Astrocyte (in vitro differentiated cells and primary cell): ENCODE measurements around the gene PRRG2. TPM values are rescaled to one million over a fixed set of nuclear protein-coding genes. Genes with fewer than 3 reads are reported as not detected.

Experiments
- DNase-seq: peaks from one replicate; pipeline ENCODE4 v3.0.0-alpha.2; 2010; ENCODE audit warnings: low read depth
- FAIRE-seq: peaks from 2 replicates; lab custom pipeline; 2011; peaks lifted over from hg19 to GRCh38; lab: Jason Lieb, UNC
- H2AFZ ChIP-seq: 2 replicates; pipeline ENCODE4 v1.6.0; 2012; ENCODE audit warnings: low read depth, low read length, inconsistent platforms
- H3K27ac ChIP-seq: 2 replicates; pipeline ENCODE4 v1.5.1; 2011; ENCODE audit warnings: low read depth, low read length, inconsistent platforms
- H3K27me3 ChIP-seq: 2 replicates; pipeline ENCODE4 v1.6.0; 2011; ENCODE audit warnings: low read length, inconsistent platforms; ENCODE audit not compliant: insufficient read depth
- H3K36me3 ChIP-seq: 2 replicates; pipeline ENCODE4 v1.5.1; 2011; ENCODE audit warnings: low read length, inconsistent platforms; ENCODE audit not compliant: insufficient read depth
- H3K4me1 ChIP-seq: 2 replicates; pipeline ENCODE4 v1.5.1; 2011; ENCODE audit warnings: low read length, inconsistent platforms; ENCODE audit not compliant: insufficient read depth
- H3K4me2 ChIP-seq: 2 replicates; pipeline ENCODE4 v1.6.0; 2012; ENCODE audit warnings: low read length, inconsistent platforms
- H3K4me3 ChIP-seq: 2 replicates; pipeline ENCODE4 v1.5.1; 2011; ENCODE audit warnings: low read depth, mild to moderate bottlenecking, low read length, inconsistent platforms; ENCODE audit not compliant: insufficient read depth
- H3K79me2 ChIP-seq: 2 replicates; pipeline ENCODE4 v1.6.0; 2012; ENCODE audit warnings: mild to moderate bottlenecking, low read length, inconsistent platforms; ENCODE audit not compliant: insufficient read depth
- H3K9ac ChIP-seq: 2 replicates; pipeline ENCODE4 v1.6.0; 2012; ENCODE audit warnings: mild to moderate bottlenecking, low read length, inconsistent platforms
- H3K9me3 ChIP-seq: 2 replicates; pipeline ENCODE4 v1.5.1; 2012; ENCODE audit warnings: low read depth, mild to moderate bottlenecking, low read length, inconsistent platforms; ENCODE audit not compliant: insufficient read depth
- H4K20me1 ChIP-seq: 2 replicates; pipeline ENCODE4 v1.6.0; 2012; ENCODE audit warnings: low read length, inconsistent platforms; ENCODE audit not compliant: insufficient read depth
- H3K27ac Mint-ChIP-seq: one replicate; pipeline ENCODE4 v1.8.0; 2021; ENCODE audit warnings: mild to moderate bottlenecking, mixed read lengths; ENCODE audit not compliant: unreplicated experiment
- H3K27me3 Mint-ChIP-seq: one replicate; pipeline ENCODE4 v1.8.0; 2021; ENCODE audit warnings: low read depth, mixed read lengths; ENCODE audit not compliant: unreplicated experiment
- H3K36me3 Mint-ChIP-seq: one replicate; pipeline ENCODE4 v1.8.0; 2021; ENCODE audit warnings: low read depth, mixed read lengths; ENCODE audit not compliant: unreplicated experiment
- H3K4me1 Mint-ChIP-seq: one replicate; pipeline ENCODE4 v1.8.0; 2021; ENCODE audit warnings: low read depth, mixed read lengths; ENCODE audit not compliant: unreplicated experiment
- H3K4me3 Mint-ChIP-seq: one replicate; pipeline ENCODE4 v1.8.0; 2021; ENCODE audit warnings: mild to moderate bottlenecking, moderate library complexity, mixed read lengths; ENCODE audit not compliant: unreplicated experiment
- H3K9me3 Mint-ChIP-seq: one replicate; pipeline ENCODE4 v1.8.0; 2021; ENCODE audit warnings: mild to moderate bottlenecking, mixed read lengths; ENCODE audit not compliant: unreplicated experiment
- EZH2 ChIP-seq: IDR thresholded peaks from 2 replicates; pipeline ENCODE4 v1.6.1; 2012; ENCODE audit warnings: mild to moderate bottlenecking, low read length, inconsistent platforms; ENCODE audit not compliant: insufficient read depth
- total RNA-seq: library from RNA; stranded (reverse); gene quantifications from 2 replicates; pipeline ENCODE4 v1.2.1, GENCODE V29; 2021
- TF ChIP-seq, protein P1 (sequence below): IDR thresholded peaks from 2 replicates; pipeline ENCODE4 v1.5.1; 2011; ENCODE audit warnings: low read depth, mild to moderate bottlenecking, inconsistent platforms, low read length, moderate library complexity; ENCODE audit not compliant: insufficient read depth

The PRRG2 gene
- total RNA-seq, 1 donor from 2014 or later = 1.3 TPM

DNA sequence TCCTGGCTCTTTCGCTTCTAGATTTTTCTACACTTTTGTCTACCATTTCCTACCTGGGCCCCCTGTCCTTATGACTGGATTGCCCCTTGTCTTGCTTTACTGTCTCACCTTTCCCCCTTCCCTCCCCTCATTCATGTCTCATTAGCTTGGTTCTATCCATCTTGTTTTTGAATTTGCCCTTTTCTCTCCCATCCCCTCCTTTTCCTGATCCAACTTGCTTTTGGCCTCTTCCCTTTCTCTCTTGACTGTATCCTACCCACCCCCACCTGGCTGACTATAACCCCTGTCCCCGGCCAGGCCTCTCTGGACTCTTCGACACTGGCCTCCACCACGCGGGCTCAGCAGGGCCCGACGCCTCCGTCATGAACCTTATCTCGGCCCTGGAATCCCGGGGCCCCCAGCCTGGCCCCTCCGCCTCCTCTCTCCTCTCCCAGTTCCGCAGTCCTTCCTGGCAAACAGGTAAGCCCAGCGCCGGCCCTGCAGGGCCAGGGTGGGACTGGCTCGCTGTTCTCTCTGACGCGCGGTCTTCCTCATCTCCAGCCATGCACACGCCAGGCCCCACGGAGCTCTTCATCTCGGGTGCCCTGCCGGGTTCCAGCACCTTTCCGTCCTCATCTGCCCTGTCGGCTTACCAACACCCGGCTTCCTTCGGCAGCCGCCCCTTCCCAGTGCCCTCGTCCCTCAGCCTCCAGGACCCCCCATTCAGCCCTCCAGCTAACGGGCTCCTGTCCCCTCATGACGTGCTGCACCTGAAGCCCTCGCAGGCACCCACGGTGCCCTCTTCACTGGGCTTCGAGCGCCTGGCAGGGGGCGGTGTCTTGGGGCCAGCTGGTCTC lies 13.3 kb downstream of the PRRG2 start:
- Histone ChIP-seq H3K4me2 (peak overlapping the region; percentile 94), H3K27ac (no peak overlapping the region), H3K79me2 (peaks cover 69% of the 10 kb centered on the region), H2AFZ (no peak overlapping the region), H3K9ac (peak overlapping the region; percentile 24), H3K36me3 (peaks cover 14% of the 10 kb centered on the region), H3K4me1 (peaks cover 20% of the 10 kb centered on the region), H3K4me3 (no peak overlapping the region), H3K27me3 (no peaks in the 10 kb centered on the region), H3K9me3 (no peaks in the 10 kb centered on the region), H4K20me1 (peaks cover 43% of the 10 kb centered on the region)
- H3K27ac Mint-ChIP-seq = no peak overlapping the region
- no peaks in the 10 kb centered on the region for H3K27me3 Mint-ChIP-seq
- no peak for TF ChIP-seq EZH2
- TF ChIP-seq, protein P1, sequence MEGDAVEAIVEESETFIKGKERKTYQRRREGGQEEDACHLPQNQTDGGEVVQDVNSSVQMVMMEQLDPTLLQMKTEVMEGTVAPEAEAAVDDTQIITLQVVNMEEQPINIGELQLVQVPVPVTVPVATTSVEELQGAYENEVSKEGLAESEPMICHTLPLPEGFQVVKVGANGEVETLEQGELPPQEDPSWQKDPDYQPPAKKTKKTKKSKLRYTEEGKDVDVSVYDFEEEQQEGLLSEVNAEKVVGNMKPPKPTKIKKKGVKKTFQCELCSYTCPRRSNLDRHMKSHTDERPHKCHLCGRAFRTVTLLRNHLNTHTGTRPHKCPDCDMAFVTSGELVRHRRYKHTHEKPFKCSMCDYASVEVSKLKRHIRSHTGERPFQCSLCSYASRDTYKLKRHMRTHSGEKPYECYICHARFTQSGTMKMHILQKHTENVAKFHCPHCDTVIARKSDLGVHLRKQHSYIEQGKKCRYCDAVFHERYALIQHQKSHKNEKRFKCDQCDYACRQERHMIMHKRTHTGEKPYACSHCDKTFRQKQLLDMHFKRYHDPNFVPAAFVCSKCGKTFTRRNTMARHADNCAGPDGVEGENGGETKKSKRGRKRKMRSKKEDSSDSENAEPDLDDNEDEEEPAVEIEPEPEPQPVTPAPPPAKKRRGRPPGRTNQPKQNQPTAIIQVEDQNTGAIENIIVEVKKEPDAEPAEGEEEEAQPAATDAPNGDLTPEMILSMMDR = no peak
- FAIRE-seq (no peak), DNase-seq (no peak)
- H3K4me1 Mint-ChIP-seq = peaks cover 2% of the 10 kb centered on the region
- H3K9me3 Mint-ChIP-seq = no peaks in the 10 kb centered on the region
- peak overlapping the region; percentile 94 for H3K4me3 Mint-ChIP-seq
- H3K36me3 Mint-ChIP-seq = peaks cover 4% of the 10 kb centered on the region

DNA sequence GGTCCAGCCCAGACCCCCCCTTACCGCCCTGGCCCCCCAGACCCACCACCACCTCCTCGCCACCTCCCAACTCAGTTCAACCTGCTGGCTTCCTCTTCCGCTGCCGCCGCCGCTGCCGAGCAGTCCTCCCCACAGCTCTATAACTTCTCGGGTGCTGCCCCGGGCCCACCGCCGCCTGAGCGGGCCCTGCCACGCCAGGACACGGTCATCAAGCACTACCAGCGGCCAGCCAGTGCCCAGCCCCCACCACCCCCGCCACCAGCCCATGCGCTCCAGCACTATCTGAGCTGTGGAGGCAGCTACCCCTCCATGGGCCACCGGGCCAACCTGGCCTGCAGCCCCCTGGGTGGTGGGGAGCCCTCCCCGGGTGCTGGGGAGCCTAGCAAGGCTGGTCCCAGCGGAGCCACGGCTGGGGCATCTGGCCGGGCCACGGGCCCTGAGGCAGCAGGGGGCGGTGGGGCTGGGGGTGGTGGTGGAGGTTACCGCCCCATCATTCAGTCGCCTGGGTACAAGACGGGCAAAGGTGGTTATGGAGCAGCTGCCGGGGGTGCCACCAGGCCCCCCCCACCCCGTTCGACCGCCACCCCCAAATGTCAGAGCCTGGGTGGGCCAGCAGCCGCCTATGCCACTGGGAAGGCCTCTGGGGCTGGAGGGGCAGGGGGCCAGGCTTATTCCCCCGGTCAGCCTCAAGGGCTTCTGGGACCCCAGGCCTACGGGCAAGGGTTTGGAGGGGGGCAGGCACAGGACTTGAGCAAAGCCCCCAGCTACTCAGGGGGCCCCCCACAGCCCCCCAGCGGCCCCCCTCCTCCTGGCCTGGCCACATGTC lies 14.1 kb downstream of the PRRG2 start:
- H3K4me3 ChIP-seq = no peak overlapping the region
- no peak overlapping the region for H3K27ac ChIP-seq
- H3K9me3 ChIP-seq = no peaks in the 10 kb centered on the region
- H3K36me3 ChIP-seq = peaks cover 19% of the 10 kb centered on the region
- no peak overlapping the region for H3K4me2 ChIP-seq
- H4K20me1 ChIP-seq = peaks cover 51% of the 10 kb centered on the region
- no peak overlapping the region for H3K27ac Mint-ChIP-seq
- DNase-seq (no peak), FAIRE-seq (no peak)
- no peak overlapping the region for H3K9ac ChIP-seq
- no peaks in the 10 kb centered on the region for H3K27me3 ChIP-seq
- H3K79me2 ChIP-seq = peaks cover 76% of the 10 kb centered on the region
- H3K27me3 Mint-ChIP-seq = no peaks in the 10 kb centered on the region
- no peak overlapping the region for H3K4me3 Mint-ChIP-seq
- H2AFZ ChIP-seq = no peak overlapping the region
- peaks cover 4% of the 10 kb centered on the region for H3K36me3 Mint-ChIP-seq
- no peaks in the 10 kb centered on the region for H3K9me3 Mint-ChIP-seq
- peaks cover 19% of the 10 kb centered on the region for H3K4me1 ChIP-seq
- no peak for TF ChIP-seq EZH2
- TF ChIP-seq, protein P1 = no peak
- H3K4me1 Mint-ChIP-seq = peaks cover 2% of the 10 kb centered on the region
